Measurements from ENCODE around the gene MPPE1.
"Not testable (repeated sequence)": the region's sequence is repeated elsewhere in the genome, so short reads cannot be mapped to it uniquely, and the experiment has no call there.

The MPPE1 gene

DNA sequence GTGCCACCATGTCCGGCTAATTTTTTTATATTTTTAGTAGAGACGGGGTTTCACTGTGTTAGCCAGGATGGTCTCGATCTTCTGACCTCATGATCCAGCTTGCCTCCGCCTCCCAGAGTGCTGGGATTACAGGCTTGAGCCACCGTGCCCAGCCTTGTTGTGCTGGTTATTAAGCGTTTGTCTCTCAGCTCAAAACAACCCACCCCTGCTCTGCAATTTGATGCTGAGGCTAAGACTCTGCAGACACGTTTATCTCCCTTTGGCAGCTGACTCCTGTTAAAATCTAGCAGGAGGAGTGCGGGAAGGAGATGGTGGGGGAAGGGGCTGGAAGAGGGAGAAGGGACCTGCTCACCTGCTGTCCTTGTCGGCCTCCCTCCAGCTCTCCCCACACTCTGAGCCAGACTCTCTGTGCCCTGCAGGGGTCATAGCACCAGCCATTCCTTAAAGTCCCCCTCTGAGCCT is 43.3 kb upstream of the MPPE1 start:
- TF ChIP-seq CTCF (IDR thresholded peaks at IDR 0.05; ENCODE audit: borderline replicate concordance, control extremely low read depth, extremely low read depth, insufficient read depth, missing control alignments), result no peak
- DNase-seq (ENCODE audit: low spot score), result no peak
- in situ Hi-C loops (cut with MboI; ENCODE audit: low sequenced_read_pairs, unreplicated experiment), result no loop called here

DNA sequence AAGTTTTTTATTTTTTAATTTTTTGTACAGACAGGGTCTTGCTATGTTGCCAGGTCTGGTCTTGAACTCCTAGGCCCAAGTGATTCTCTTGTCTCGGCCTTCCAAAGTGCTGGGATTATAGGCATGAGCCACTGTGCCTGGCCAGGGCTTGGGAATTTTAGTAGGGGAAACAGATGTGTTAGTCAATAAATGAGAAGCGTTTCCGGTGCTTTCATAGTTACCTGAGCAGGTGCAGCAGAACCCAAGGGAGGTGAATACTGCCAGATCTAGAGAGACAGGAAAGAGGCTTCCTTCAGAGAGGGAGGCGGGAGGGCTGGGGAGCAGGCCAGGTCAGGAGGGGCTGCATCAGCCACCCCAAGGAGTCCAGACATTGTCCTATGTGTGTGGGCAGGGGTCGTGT is 42.7 kb upstream of the MPPE1 start:
- TF ChIP-seq CTCF (IDR thresholded peaks at IDR 0.05; ENCODE audit: borderline replicate concordance, control extremely low read depth, extremely low read depth, insufficient read depth, missing control alignments), result no peak
- in situ Hi-C loops (cut with MboI; ENCODE audit: low sequenced_read_pairs, unreplicated experiment), result no loop called here
- no peak for DNase-seq (ENCODE audit: low spot score)

DNA sequence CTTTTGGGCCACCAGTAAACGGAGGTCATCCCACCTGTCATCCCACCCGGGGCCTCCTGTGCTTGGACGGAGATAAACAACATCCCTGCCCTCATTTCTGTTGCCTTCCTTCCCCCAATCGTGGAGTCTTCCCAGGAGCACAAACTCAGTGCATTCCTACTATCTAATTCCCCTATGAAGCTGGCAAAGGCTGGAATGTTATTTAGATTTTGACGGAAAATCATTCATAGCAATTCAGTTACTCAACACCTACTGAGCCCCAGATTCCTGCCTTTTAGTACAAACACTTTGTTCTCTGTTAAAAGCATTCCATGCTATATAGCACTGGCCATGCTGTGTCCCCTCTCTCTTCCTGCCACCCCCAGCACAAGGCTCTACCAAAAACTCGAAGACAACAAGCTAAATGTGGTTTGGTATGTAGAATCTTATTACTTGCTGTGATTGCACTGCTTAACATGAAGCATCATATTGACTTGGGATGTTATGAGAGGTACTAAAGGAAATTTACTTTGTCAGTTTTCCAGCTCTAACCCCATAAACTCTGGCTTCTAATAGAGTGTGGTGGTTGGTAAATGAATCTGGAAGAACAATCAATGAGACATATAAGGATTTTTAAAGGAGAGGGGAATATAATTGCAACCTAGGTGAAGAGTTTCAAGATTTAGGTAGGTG is 40.9 kb upstream of the MPPE1 start:
- no peak for DNase-seq (ENCODE audit: low spot score)
- no peak for TF ChIP-seq CTCF (IDR thresholded peaks at IDR 0.05; ENCODE audit: borderline replicate concordance, control extremely low read depth, extremely low read depth, insufficient read depth, missing control alignments)
- in situ Hi-C loops (cut with MboI; ENCODE audit: low sequenced_read_pairs, unreplicated experiment), result no loop called here

DNA sequence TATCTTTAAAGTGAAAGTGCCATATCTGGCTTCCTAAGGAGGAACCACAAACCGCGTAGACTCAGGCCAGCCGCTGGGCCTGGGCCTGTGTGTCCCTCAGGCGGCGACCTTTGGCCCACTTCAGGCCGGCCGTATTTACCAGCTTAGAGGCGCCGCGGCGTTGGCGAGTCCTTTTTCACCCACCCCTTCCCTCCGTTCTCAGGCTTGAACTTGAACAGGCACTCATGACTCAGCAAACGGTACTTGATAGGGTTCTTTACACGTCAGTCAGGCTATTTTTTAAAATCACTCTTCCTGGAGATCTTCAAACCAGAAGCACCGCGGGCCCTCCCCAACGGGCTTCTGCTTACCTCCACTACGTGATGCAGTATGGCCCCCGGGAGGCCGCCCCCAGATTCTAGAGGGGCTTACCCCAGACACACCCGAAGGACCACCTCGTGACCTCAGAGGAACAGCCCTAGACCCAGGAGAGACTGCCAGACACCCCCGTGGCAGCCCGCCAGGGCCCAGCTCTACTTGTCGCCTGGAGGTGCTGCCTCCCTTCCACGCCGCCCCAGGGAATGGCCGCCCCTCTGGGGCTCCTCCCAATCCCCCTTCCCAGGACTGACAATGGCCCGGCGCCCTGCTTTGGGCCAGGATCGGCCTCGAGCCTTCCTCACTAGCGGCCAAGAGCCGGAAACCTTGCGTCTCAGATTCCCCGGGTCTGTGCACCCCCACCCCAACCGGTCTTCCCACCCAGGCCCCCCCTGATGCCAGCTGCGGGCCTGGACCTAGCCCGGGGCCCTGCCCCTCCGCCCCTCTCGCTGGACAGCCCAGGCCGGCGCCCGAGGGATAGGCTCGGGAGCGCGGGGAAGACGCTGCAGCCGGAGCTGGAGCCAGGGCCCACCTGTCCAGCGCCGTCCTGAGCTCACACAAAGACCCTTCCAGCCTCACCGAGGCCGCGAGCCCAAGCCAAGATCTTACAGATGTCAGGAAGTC is 39.4 kb upstream of the MPPE1 start:
- peak; percentile 79 for DNase-seq (ENCODE audit: low spot score)
- in situ Hi-C loops (cut with MboI; ENCODE audit: low sequenced_read_pairs, unreplicated experiment), result no loop called here
- TF ChIP-seq CTCF (IDR thresholded peaks at IDR 0.05; ENCODE audit: borderline replicate concordance, control extremely low read depth, extremely low read depth, insufficient read depth, missing control alignments), result no peak

DNA sequence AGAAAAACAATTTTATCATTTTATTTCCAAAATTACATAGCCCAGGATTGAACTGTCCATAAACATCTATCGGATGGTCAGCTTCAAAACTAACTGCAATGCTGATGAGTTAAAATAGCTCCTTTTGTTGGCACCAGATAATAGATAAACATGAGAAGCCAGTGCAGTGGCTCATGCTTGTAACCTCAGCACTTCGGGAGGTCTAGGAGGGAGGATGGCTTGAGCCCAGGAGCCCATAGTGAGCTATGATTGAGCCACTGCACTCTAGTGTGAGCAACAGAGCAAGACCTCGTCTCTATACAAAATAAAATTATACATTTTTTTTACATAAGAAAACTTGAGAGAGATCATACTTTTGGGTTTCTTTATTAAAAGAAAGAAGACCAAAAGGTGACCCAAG is 38.6 kb upstream of the MPPE1 start:
- no peak for TF ChIP-seq CTCF (IDR thresholded peaks at IDR 0.05; ENCODE audit: borderline replicate concordance, control extremely low read depth, extremely low read depth, insufficient read depth, missing control alignments)
- in situ Hi-C loops (cut with MboI; ENCODE audit: low sequenced_read_pairs, unreplicated experiment), result no loop called here
- no peak for DNase-seq (ENCODE audit: low spot score)

DNA sequence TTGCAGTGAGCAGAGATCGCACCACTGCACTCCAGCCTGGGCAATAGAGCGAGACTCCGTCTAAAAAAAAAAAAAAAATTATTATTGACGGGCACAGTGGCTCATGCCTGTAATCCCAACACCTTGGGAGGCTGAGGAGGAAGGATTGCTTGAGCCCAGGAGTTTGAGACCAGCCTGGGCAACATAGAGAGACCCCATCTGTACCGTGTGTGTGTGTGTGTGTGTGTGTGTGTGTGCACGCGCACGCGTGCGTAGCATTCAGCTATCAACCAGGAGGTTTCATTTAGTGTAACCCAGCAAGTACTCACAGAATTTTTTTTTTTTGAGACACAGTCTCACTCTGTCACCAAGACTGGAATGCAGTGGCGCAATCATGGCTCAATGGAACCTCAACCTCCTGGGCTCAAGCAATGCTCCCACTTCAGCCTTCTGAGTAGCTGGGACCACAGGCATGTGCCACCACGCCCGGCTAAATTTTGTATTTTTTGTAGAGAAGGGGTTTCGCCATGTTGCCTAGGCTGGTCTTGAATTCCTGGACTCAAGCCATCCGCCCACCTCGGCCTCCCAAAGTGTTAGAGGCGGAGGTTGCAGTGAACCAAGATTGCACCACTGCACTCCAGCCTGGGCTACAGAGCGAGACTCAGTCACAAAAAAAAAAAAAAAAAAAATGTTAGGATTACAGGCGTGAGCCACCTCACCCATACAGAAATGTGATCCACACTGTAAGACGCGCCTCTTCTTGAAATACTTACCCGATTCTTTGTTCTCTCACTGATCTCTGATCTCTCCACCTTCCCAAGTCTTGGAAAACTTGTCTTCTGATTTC is 37.9 kb upstream of the MPPE1 start:
- in situ Hi-C loops (cut with MboI; ENCODE audit: low sequenced_read_pairs, unreplicated experiment), result not testable (repeated sequence)

More for the DNA sequence above, 37.9 kb upstream of the MPPE1 start:
- DNase-seq (ENCODE audit: low spot score), result not testable (repeated sequence)

All from GM13976 (cell line).